22Rv1 (cell line): ENCODE results near the gene PFKFB4.

Experiments used
- CTCF ChIP-seq: fragments of 450-650 bp; IDR thresholded peaks from 2 replicates; pipeline ENCODE4 v1.5.1; 2017; ENCODE audit warnings: mild to moderate bottlenecking
- ZFX ChIP-seq: fragments of 450-650 bp; IDR thresholded peaks from 2 replicates; pipeline ENCODE4 v1.6.1; 2017; ENCODE audit warnings: antibody characterized with exemption, borderline replicate concordance

GRCh38 chr3:48500656-48501055 lies 55.9 kb downstream of the PFKFB4 start:
- no peak for TF ChIP-seq CTCF
- no peak for TF ChIP-seq ZFX
